HG03354 (cell line): ENCODE data around the gene ELP4.

Experiments used
- ATAC-seq: cut with Tn5 transposase; IDR thresholded peaks from one replicate; pipeline ENCODE4 v1.9.1; 2021; ENCODE audit warnings: mild to moderate bottlenecking; ENCODE audit not compliant: unreplicated experiment, poor library complexity, severe bottlenecking

Gene ELP4

DNA sequence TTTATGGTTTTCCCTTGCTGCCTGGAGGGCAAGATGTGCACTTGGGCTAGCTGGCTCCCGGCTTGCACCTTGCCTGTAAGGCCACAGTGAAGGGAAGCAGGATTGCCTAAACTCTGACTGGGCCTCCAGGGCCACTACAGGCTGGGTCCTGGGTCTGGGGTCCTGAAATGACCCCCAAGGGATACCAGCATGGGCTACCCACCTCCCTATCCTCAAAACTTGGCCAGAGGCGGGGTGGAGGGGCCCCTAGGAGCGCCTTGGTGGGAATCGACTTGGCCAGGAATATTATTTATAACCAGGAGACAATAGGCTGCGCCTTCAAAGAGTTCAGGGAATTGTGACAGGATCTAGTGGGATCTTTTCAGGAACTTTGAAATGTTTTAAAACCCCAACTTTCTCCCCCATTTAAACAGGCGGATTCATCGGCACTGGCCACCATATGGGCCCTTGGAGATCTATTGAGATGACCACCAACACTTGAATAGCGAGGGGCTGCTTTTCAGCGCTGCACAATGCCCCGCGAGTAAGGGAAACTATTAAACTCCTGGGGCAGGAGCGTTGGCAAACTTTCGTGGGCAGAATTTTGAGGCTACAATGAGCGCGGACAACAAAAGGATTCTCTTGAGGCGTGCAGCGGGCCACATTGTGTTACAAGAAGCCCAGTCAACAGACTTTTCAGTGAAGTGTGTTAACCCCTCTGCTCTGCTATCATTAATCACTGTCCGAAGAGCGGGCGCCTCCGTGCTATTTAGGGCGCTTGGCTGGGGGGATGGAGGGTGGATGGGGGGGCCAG lies 286.3 kb downstream of the ELP4 start:
- no peak for ATAC-seq

- no peak for ATAC-seq
Measured at GRCh38 chr11:31796499-31797189, 287.1 kb downstream of the ELP4 start.

DNA sequence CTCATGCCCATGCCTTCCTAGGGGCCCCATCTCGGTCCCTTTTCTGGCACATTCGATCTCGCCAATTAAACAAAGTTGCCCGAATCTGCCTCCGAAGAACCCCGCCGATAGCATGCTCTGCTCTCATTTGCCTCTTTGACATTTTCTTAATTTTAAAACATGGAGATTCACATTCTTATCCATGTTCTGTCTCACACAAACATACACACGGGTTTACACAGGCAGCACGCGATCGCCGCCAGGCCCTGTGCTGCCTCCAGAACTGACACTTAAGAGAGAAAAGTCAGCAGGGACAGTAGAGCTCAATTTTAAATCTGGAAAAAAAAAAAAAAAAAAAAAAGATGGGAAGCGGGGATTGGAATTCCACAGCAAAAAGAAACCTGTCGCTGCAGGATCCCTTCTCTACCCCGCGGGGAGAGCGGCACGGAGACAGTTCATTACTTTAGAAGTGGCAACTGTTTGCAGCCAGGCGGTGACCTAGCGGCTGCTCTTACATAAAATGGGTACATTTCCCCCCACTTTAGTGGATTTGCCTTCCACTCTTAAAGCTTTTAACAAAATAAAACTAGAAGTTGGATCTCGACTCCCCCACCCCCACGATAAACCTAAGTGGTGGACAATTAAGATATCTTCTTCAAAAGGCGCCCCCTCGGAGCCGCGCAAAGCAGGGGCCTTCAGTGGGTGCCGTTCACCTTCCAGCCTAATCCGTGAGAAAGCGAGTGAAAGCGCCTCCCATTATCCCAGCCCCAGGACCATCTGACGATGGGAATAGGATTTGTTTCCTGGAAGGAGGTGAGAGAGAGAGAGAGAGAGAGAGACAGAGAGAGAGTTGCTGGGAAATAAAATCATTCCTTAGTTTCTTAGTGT lies 287.9 kb downstream of the ELP4 start:
- ATAC-seq, result no peak

GRCh38 chr11:31798057-31798553 lies 288.5 kb downstream of the ELP4 start:
- ATAC-seq, result no peak

GRCh38 chr11:31798554-31799434 lies 289.2 kb downstream of the ELP4 start:
- peak; percentile 71 for ATAC-seq

GRCh38 chr11:31799435-31800397 lies 290.1 kb downstream of the ELP4 start:
- no peak for ATAC-seq

DNA sequence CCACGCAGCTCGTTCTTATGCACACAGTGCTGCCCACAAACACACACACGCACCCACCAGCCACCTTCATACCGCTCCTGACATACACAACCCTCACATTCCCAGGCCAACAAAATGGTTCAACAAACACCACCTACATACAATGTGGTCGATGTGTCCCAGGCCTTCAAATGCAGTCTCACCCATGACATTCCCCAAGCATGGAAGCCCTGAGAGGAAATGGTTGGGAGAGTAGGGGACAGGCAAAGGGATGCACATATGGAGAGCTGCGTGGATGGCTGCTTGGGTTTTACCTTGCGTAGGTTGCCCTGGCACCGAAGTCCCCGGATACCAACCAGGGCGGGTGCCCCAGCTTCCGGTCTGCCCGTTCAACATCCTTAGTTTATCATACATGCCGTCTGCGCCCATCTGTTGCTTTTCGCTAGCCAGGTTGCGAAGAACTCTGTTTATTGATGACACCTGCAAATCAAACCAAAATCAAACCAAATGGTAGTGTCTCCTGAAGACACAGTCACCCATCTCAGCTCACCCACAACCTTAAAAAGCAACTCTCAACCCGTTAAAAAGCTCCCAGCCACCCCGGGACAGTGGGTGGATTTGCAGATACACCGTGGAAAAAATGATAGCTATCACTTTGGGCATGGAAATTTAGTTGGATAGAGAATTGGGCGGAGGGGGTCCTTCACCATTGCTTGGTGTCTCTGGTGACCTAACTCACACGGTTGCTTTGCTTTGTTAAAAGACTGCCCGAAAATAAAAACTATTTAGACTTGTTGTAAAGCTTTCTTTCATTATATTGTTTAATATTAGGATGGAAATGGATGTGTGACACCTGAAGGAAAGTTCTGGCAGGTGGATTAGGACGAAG lies 291.1 kb downstream of the ELP4 start:
- ATAC-seq, result no peak

GRCh38 chr11:31801298-31801702 lies 291.7 kb downstream of the ELP4 start:
- no peak for ATAC-seq

DNA sequence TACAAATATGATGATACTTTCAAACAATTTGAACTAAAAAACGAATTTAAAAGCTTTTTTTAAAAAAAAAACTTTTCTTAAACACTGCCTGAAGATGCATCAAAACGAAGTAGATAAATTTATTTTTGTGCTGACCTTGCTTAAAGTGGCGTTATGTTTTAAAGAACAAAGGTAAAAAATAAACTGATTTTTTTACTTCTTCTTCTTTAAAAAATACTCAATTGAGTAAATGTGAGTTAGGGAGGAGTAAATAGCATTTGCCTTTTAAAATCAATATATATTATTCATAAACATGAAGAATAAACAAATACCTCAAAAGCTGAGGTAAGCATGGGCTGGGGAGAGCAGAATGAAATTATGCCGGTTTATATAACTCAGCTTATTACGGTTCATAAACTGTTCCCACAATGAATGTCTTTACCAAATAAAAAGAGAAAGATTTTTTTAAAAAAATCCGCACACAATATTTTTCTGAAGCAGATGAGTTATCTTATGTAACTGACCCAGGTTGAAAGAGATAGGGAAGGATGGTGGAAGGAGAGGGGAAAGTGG lies 292.5 kb downstream of the ELP4 start:
- ATAC-seq, result no peak

DNA sequence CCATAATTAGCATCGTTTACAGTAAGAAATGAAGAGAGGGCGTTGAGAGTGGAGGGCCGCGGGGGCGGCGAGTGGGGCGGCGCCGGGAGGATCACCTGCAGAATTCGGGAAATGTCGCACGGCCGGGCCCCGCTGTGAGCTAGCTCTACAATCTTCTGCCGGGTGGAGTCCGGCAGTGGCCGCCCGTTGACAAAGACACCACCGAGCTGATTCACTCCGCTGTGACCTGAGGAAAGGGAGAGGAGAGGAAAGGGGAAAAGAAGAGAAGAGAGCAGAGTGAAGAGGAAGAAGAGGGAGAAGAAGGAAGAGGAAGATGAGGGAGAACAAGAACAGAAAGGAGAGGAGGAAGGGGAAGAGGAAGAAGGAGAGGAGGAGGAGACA lies 293.0 kb downstream of the ELP4 start:
- ATAC-seq, result no peak

- ATAC-seq, result no peak
Measured at GRCh38 chr11:31802990-31803812, 293.6 kb downstream of the ELP4 start.

DNA sequence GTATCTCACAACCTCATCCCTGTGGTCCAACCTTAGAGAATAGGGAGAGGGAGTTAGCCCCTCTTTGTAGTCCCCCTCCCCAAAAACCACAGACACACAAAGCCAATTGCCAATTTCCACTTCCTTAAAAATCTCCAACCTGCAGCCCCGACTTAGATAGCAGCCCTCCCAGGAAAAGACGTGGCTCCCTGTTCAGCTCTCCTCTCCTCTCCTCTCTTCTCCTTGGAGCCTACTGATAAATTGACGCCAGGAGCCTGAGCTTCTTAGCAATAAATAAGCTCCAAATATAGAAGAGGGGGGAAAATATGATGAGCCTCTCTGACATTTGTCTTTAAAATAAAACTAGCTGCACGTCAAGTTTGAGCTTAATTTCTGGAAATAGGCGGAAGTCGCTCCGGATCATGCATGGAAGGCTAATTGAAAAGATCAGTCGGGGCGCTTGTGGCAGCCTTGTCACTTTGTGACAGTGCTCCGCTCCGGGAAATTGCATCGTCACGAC lies 294.3 kb downstream of the ELP4 start:
- ATAC-seq, result no peak

DNA sequence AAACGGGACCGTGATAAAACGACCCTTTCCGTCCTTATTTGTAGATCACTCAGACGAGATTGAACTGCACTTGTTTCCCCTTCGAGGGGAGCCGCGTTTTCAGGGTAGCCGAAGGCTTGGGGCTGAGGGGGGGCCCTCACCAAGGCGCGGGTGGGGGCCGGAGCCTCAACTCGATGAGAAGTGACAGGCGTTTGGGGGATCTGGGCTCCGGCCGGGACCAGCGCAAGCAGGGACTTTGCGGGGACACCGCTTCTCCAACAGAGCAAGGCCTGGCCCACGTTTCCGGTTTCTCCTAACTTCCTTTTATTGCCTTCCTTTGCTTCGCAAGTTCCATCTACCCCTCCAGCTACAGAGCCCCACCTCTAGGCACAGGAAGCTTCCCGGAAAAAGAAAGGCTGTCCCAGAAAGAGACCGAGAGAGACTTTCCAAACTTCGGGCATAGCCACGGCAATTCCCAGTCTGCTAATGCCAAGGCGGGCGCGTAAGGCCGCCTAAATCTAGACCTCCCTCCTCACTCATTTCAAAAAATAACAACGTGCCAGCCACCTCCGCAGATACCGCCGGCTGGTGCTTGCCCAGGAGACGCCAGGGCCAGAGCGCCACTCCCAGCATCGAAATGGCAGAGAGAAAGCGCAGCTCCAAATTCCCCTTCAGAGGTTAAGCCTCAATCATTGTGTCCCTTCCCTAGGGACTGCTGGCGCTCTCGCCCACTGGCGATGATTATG lies 294.9 kb downstream of the ELP4 start:
- ATAC-seq, result no peak

DNA sequence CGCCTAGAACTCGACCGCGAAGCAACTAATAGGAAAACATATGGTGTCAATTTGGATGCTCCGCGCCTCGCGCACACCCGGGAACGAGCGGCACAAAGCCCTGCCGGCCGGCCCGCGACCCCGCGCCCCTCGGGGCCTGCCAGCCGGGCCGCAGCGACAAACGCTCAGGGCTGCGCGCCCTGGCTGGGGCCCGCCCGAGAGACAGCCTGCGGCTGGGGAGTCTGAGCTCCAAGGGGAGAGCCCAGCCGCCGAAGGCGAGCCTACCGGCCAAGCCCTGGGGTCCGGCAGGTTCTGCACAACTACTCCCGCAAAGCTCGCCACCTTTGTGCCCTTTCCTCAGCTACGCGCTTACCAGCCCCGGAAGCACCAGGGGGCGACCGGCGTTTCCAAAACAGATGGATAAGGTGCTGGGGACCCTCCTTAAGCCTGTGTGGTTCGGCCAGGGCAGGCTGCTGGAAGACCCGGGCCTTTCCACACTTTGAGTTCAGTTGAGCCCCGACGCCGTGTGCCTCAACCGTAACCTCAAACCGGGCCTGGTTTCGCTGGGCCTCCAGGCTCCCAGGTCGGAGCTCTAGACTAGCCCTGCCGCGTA lies 295.6 kb downstream of the ELP4 start:
- no peak for ATAC-seq

- ATAC-seq, result no peak
Measured at GRCh38 chr11:31805629-31806185, 296.1 kb downstream of the ELP4 start.
